Thyroid gland (tissue), 4 donors: ENCODE data around the gene TBX21. TPM values are rescaled to one million over a fixed set of nuclear protein-coding genes. Genes with fewer than 3 reads are reported as not detected.

Source experiments
- DNase-seq, 2 donors: peaks; one replicate each; pipeline ENCODE4 v3.0.0-alpha.2; 2019
- H3K27ac ChIP-seq, 3 donors: fragments of 200-600 bp; sonication (generic); 1 replicate in 2 of 3; 2 replicates in 1 of 3; pipeline ENCODE4 v1.5.1; 2016 to 2019; ENCODE audit warnings: mild to moderate bottlenecking in 1 of 3, moderate library complexity in 1 of 3
- H3K27me3 ChIP-seq: fragments of 200-600 bp; sonication (generic); one replicate; pipeline ENCODE4 v1.5.1; 2019
- H3K36me3 ChIP-seq, 2 donors: fragments of 200-600 bp; sonication (generic); one replicate each; pipeline ENCODE4 v1.5.1; 2016 to 2019
- H3K4me1 ChIP-seq, 2 donors: fragments of 200-600 bp; sonication (generic); one replicate each; pipeline ENCODE4 v1.5.1; 2017 to 2019
- H3K4me3 ChIP-seq, 3 donors: fragments of 200-600 bp; sonication (generic); replicated peaks in 1 of 3; 1 replicate in 2 of 3; 2 replicates in 1 of 3; pipeline ENCODE4 v1.5.1; 2016; ENCODE audit warnings: mild to moderate bottlenecking in 1 of 3
- H3K9me3 ChIP-seq: fragments of 200-600 bp; sonication (generic); one replicate; pipeline ENCODE4 v1.5.1; 2017
- POLR2A ChIP-seq, 2 donors: fragments of 450-650 bp; IDR thresholded peaks; one replicate each; pipeline ENCODE4 v1.6.1; 2017; ENCODE audit warnings: antibody characterized with exemption in 2 of 2, mild to moderate bottlenecking in 2 of 2, moderate library complexity in 1 of 2
- WGBS, 2 donors: methylation state at CpG; one replicate each; pipeline ENCODE4 v1.1.5; 2017; 5-methylcytosine and 5-hydroxymethylcytosine counted together
- intact Hi-C: fragments of 100-400 bp; cut with DNase I; formaldehyde crosslinking; loops from one replicate; pipeline ENCODE4 v1.15.1; 2023
- total RNA-seq, 4 donors: library from RNA; depleted of rRNA; stranded (reverse); fragments of >200 nt; gene quantifications; one replicate each; pipeline ENCODE4 v1.2.3, GENCODE V29; 2016
- TF ChIP-seq, protein P1 (sequence below), 6 experiments: fragments of 200-600 bp in 3 of 6; fragments of 450-650 bp in 3 of 6; sonication (generic) in 3 of 6; IDR thresholded peaks; one replicate each; pipeline ENCODE4 v1.5.1; 2016 to 2019; ENCODE audit warnings: antibody characterized with exemption in 6 of 6, mild to moderate bottlenecking in 2 of 6, inconsistent platforms in 1 of 6, moderate library complexity in 1 of 6

Gene TBX21
- total RNA-seq, 4 donors from 2014 or later, result 0.40 to 2.9 (median 0.87) TPM

DNA sequence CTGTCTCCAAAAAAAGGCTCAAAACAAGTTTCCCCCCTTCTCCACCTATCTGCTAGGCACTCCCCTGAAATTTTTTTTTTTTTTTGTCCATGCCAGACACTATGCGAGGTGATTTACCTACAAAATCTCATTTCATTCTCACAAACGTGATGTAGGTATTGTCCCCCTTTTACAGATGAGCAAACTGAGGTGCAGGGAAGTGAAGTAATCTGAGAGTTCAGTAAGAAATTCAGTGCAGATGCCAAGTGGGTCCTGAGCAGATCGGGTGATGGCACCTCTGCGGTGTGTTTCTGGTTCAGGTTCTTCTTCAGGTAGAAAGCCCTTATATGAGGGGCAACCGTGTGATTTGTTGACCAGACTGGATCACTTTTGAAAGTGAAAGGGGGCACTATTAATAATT is 29.4 kb upstream of the TBX21 start:
- TF ChIP-seq, protein P1, sequence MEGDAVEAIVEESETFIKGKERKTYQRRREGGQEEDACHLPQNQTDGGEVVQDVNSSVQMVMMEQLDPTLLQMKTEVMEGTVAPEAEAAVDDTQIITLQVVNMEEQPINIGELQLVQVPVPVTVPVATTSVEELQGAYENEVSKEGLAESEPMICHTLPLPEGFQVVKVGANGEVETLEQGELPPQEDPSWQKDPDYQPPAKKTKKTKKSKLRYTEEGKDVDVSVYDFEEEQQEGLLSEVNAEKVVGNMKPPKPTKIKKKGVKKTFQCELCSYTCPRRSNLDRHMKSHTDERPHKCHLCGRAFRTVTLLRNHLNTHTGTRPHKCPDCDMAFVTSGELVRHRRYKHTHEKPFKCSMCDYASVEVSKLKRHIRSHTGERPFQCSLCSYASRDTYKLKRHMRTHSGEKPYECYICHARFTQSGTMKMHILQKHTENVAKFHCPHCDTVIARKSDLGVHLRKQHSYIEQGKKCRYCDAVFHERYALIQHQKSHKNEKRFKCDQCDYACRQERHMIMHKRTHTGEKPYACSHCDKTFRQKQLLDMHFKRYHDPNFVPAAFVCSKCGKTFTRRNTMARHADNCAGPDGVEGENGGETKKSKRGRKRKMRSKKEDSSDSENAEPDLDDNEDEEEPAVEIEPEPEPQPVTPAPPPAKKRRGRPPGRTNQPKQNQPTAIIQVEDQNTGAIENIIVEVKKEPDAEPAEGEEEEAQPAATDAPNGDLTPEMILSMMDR (IDR thresholded peaks at IDR 0.05), result no peak
- no peak for TF ChIP-seq POLR2A (IDR thresholded peaks at IDR 0.05)
- H3K4me1 ChIP-seq, result no peaks in the 10 kb centered on the region
- no peak for DNase-seq
- no peaks in the 10 kb centered on the region for H3K9me3 ChIP-seq
- peaks cover 0 to 3% of the 10 kb centered on the region in 2 donors for H3K36me3 ChIP-seq
- H3K27me3 ChIP-seq, result no peaks in the 10 kb centered on the region
- intact Hi-C loops, result no loop called here
- no peak overlapping the region for H3K27ac ChIP-seq
- 90 to 94% methylated on average over 5 of the region's 5 CpGs for WGBS, 2 donors
- H3K4me3 ChIP-seq, result no peak overlapping the region

DNA sequence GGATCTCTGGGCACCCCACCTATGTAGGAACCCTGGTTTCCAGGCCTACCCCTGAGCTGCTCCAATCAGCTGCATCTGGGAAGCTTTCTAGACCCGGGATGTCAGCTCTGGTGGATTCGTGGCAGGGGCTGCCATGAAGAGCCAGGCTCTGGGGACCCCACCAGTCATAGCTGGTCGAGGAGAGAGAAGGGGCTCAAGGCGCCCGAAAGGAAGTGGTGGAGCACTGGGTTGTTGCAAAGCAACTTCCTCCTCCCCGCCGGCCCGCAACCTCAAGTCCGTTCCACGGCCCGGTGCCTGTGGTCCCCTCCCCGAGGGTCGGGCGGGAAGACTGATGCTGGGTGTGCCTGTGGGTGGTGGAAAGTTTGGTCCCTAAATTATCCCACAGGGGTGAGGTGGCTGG is 28.9 kb upstream of the TBX21 start:
- DNase-seq, result no peak
- peaks cover 0 to 3% of the 10 kb centered on the region in 2 donors for H3K36me3 ChIP-seq
- intact Hi-C loops, result no loop called here
- H3K9me3 ChIP-seq, result no peaks in the 10 kb centered on the region
- H3K27me3 ChIP-seq, result no peaks in the 10 kb centered on the region
- 73 to 88% methylated on average over 13 to 14 of the region's 14 CpGs for WGBS, 2 donors
- no peak for TF ChIP-seq POLR2A (IDR thresholded peaks at IDR 0.05)
- TF ChIP-seq, protein P1 (IDR thresholded peaks at IDR 0.05), result no peak
- peaks cover 0 to under 1% of the 10 kb centered on the region in 2 donors for H3K4me1 ChIP-seq
- no peak overlapping the region for H3K4me3 ChIP-seq
- H3K27ac ChIP-seq, result no peak overlapping the region

DNA sequence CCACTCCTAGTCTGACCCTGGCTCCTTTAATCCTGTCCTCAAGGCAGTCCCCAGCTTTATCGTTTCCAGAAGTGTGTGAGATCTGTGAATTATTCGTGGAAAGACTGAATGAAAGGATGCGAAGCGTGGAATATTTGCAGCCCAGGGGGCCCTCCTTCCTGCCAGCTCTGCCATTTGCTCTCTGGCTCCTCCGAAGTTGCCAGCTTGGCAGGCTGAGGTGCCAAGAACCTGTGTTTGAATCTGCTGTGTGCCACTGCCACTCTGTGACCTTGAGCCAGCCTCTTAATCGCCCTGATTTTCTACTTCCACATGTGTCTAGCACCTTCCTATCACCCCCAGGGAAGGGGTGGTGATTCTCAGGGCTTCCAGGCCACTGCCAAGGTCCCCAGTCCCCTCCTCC is 28.3 kb upstream of the TBX21 start:
- no peak for TF ChIP-seq POLR2A (IDR thresholded peaks at IDR 0.05)
- TF ChIP-seq, protein P1 (IDR thresholded peaks at IDR 0.05), result no peak
- H3K27ac ChIP-seq, result no peak overlapping the region
- peaks cover 0 to 4% of the 10 kb centered on the region in 2 donors for H3K4me1 ChIP-seq
- H3K9me3 ChIP-seq, result no peaks in the 10 kb centered on the region
- H3K27me3 ChIP-seq, result no peaks in the 10 kb centered on the region
- no peaks in the 10 kb centered on the region for H3K36me3 ChIP-seq
- DNase-seq, result no peak
- WGBS, 2 donors, result 74 to 75% methylated on average over 6 of the region's 6 CpGs
- intact Hi-C loops, result no loop called here
- no peak overlapping the region for H3K4me3 ChIP-seq

DNA sequence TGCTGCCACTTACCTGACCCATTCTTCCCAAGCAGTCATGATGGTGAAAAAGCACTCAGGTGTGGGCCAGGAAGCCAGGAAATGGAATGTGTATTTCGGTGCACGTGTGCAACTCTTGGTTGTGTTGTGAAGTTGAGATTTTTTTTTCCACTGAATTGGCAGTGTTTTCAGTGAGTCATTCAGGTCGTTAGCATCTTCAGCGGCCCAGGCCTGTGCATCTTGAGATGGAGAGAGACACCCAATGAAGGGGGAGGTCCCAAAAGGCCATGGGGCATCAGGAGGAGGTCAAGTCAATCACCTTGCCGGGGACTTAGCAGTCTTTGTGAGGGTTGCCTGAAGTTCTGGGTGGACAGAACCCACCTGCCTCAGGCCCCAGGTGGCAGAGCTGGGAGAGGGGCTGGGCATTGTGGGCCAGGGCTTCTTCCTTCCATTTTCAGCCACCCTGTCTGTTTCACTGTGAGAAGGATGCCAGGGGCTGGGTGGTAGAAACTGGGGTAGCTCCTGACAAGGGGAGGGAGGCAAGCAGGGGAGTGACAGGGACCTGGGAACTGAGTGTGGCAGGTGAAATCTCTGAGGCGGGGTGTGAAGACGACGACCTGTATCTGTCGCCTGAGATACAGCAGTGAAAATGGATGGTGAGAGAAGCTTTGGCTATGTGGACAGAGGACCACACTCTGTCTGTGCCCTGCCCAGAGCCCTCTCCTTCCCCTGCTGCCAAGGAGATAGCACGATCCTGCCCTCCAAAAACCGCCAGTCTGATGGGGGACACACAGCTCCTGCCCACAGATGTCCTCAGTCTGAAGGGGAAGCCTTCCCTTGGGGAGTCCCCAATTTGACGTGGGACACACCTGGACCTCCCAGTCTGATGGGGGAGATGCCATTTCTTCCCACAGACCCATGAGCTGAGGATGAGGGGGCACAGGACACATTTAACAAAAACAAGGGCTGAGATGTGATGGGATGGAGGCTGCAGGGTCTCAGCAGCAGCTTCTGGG is 27.2 kb upstream of the TBX21 start:
- Histone ChIP-seq H3K27me3 (no peaks in the 10 kb centered on the region), H3K27ac (no peak overlapping the region), H3K36me3 (peaks cover 0 to 4% of the 10 kb centered on the region in 2 donors), H3K9me3 (no peaks in the 10 kb centered on the region), H3K4me3 (no peak overlapping the region), H3K4me1 (peaks cover 0 to 4% of the 10 kb centered on the region in 2 donors)
- 78% methylated on average over 11 to 12 of the region's 12 CpGs for WGBS, 2 donors
- intact Hi-C loops, result no loop called here
- TF ChIP-seq, protein P1 (IDR thresholded peaks at IDR 0.05), result no peak
- TF ChIP-seq POLR2A (IDR thresholded peaks at IDR 0.05), result no peak
- no peak for DNase-seq
